Activated CD4-positive, alpha-beta memory T cell treated with anti-CD3 and anti-CD28 coated beads for 36 hours (primary cell): Measurements from ENCODE around the gene SLC1A6. TPM values are rescaled to one million over a fixed set of nuclear protein-coding genes. Genes with fewer than 3 reads are reported as not detected.

ENCODE experiments used
- CTCF ChIA-PET: fragments of 350-600 bp; sonication (Branson Sonifier 250); formaldehyde crosslinking; loops from one replicate; lab custom pipeline; 2021; ENCODE audit warnings: antibody characterized with exemption, inconsistent platforms; lab: Charles Lee
- POLR2A ChIA-PET: fragments of 350-600 bp; sonication (Branson Sonifier 250); formaldehyde crosslinking; loops from one replicate; lab custom pipeline; 2021; ENCODE audit warnings: antibody characterized with exemption; lab: Charles Lee
- DNase-seq: peaks from one replicate; pipeline ENCODE4 v3.0.0-alpha.2; 2020
- H3K27ac Mint-ChIP-seq: one replicate; pipeline ENCODE4 v1.8.0; 2021; ENCODE audit warnings: mixed read lengths
- H3K27me3 Mint-ChIP-seq: one replicate; pipeline ENCODE4 v1.8.0; 2021; ENCODE audit warnings: mixed read lengths
- H3K36me3 Mint-ChIP-seq: one replicate; pipeline ENCODE4 v1.8.0; 2021; ENCODE audit warnings: mixed read lengths
- H3K4me1 Mint-ChIP-seq: one replicate; pipeline ENCODE4 v1.8.0; 2021; ENCODE audit warnings: low read depth, mixed read lengths
- H3K4me3 Mint-ChIP-seq: one replicate; pipeline ENCODE4 v1.8.0; 2021; ENCODE audit warnings: mild to moderate bottlenecking, mixed read lengths
- H3K9me3 Mint-ChIP-seq: one replicate; pipeline ENCODE4 v1.8.0; 2021; ENCODE audit warnings: mixed read lengths
- intact Hi-C: fragments of 100-400 bp; cut with micrococcal nuclease; formaldehyde crosslinking; loops from one replicate; pipeline ENCODE4 v1.15.1; 2023
- total RNA-seq, 2 experiments: library from RNA; stranded (reverse); gene quantifications; one replicate each; pipeline ENCODE4 v1.2.3, GENCODE V29; 2021

Gene SLC1A6
- total RNA-seq, 2 experiments from 2014 or later, result not detected

GRCh38 chr19:14985133-14985532, 5.5 kb upstream of the SLC1A6 start:
- no peak overlapping the region for H3K4me3 Mint-ChIP-seq
- H3K4me1 Mint-ChIP-seq, result no peaks in the 10 kb centered on the region
- peaks cover 21% of the 10 kb centered on the region for H3K27me3 Mint-ChIP-seq
- CTCF ChIA-PET, result interaction anchor here (0.6 kb wide), 1 partner anchor 96 kb away, joined by 3 read pairs; no protein-coding TSS in a partner anchor
- H3K27ac Mint-ChIP-seq, result no peak overlapping the region
- intact Hi-C loops, result no loop called here
- POLR2A ChIA-PET, result no interaction called here
- no peaks in the 10 kb centered on the region for H3K9me3 Mint-ChIP-seq
- peak; percentile 16 for DNase-seq
- no peaks in the 10 kb centered on the region for H3K36me3 Mint-ChIP-seq

- intact Hi-C loops, result no loop called here
Measured at GRCh38 chr19:14978161-14978776, 1.4 kb downstream of the SLC1A6 start.

GRCh38 chr19:14977128-14977527, 2.5 kb downstream of the SLC1A6 start:
- ChIA-PET CTCF (no interaction called here), POLR2A (no interaction called here)
- H3K27me3 Mint-ChIP-seq, result peaks cover 45% of the 10 kb centered on the region
- DNase-seq, result no peak
- H3K27ac Mint-ChIP-seq, result no peak overlapping the region
- no peaks in the 10 kb centered on the region for H3K36me3 Mint-ChIP-seq
- no peak overlapping the region for H3K4me3 Mint-ChIP-seq
- H3K9me3 Mint-ChIP-seq, result no peaks in the 10 kb centered on the region
- peaks cover 2% of the 10 kb centered on the region for H3K4me1 Mint-ChIP-seq
- intact Hi-C loops, result no loop called here

More at GRCh38 chr19:14978161-14978776, 1.4 kb downstream of the SLC1A6 start:
- ChIA-PET POLR2A (no interaction called here), CTCF (no interaction called here)
- Mint-ChIP-seq H3K27me3 (peaks cover 45% of the 10 kb centered on the region), H3K4me1 (peaks cover 2% of the 10 kb centered on the region), H3K36me3 (no peaks in the 10 kb centered on the region), H3K27ac (no peak overlapping the region), H3K9me3 (no peaks in the 10 kb centered on the region), H3K4me3 (no peak overlapping the region)
- no peak for DNase-seq

GRCh38 chr19:14974488-14974887, 5.2 kb downstream of the SLC1A6 start:
- no peak overlapping the region for H3K4me3 Mint-ChIP-seq
- POLR2A ChIA-PET, result no interaction called here
- CTCF ChIA-PET, result no interaction called here
- intact Hi-C loops, result no loop called here
- peaks cover 2% of the 10 kb centered on the region for H3K4me1 Mint-ChIP-seq
- no peak overlapping the region for H3K27ac Mint-ChIP-seq
- no peaks in the 10 kb centered on the region for H3K9me3 Mint-ChIP-seq
- DNase-seq, result no peak
- H3K27me3 Mint-ChIP-seq, result peaks cover 33% of the 10 kb centered on the region
- no peaks in the 10 kb centered on the region for H3K36me3 Mint-ChIP-seq

GRCh38 chr19:14972676-14973075, 7.0 kb downstream of the SLC1A6 start:
- ChIA-PET POLR2A (no interaction called here), CTCF (no interaction called here)
- Mint-ChIP-seq H3K9me3 (no peaks in the 10 kb centered on the region), H3K4me3 (no peak overlapping the region), H3K27me3 (peaks cover 22% of the 10 kb centered on the region), H3K27ac (no peak overlapping the region), H3K36me3 (no peaks in the 10 kb centered on the region), H3K4me1 (no peaks in the 10 kb centered on the region)
- DNase-seq, result no peak
- intact Hi-C loops, result no loop called here

- H3K36me3 Mint-ChIP-seq, result no peaks in the 10 kb centered on the region
- no peaks in the 10 kb centered on the region for H3K4me1 Mint-ChIP-seq
- no peaks in the 10 kb centered on the region for H3K9me3 Mint-ChIP-seq
- no peak for DNase-seq
- ChIA-PET CTCF (no interaction called here), POLR2A (no interaction called here)
- peaks cover 15% of the 10 kb centered on the region for H3K27me3 Mint-ChIP-seq
- H3K27ac Mint-ChIP-seq, result no peak overlapping the region
- intact Hi-C loops, result no loop called here
- H3K4me3 Mint-ChIP-seq, result no peak overlapping the region
Measured at GRCh38 chr19:14971474-14971873, 8.2 kb downstream of the SLC1A6 start.

- DNase-seq, result no peak
- Mint-ChIP-seq H3K27ac (no peak overlapping the region), H3K36me3 (no peaks in the 10 kb centered on the region), H3K4me1 (no peaks in the 10 kb centered on the region), H3K27me3 (peaks cover 5% of the 10 kb centered on the region), H3K9me3 (no peaks in the 10 kb centered on the region), H3K4me3 (no peak overlapping the region)
- ChIA-PET POLR2A (no interaction called here), CTCF (no interaction called here)
- intact Hi-C loops, result no loop called here
Measured at GRCh38 chr19:14968247-14968646, 11.4 kb downstream of the SLC1A6 start.

GRCh38 chr19:14961956-14962685, 17.5 kb downstream of the SLC1A6 start:
- H3K4me1 Mint-ChIP-seq, result no peaks in the 10 kb centered on the region
- H3K9me3 Mint-ChIP-seq, result peaks cover 19% of the 10 kb centered on the region
- no peaks in the 10 kb centered on the region for H3K36me3 Mint-ChIP-seq
- DNase-seq, result no peak
- H3K4me3 Mint-ChIP-seq, result no peak overlapping the region
- H3K27ac Mint-ChIP-seq, result no peak overlapping the region
- peaks cover 8% of the 10 kb centered on the region for H3K27me3 Mint-ChIP-seq
- intact Hi-C loops, result no loop called here
- ChIA-PET POLR2A (no interaction called here), CTCF (no interaction called here)

- POLR2A ChIA-PET, result no interaction called here
- no peak overlapping the region for H3K27ac Mint-ChIP-seq
- no peak for DNase-seq
- CTCF ChIA-PET, result no interaction called here
- peaks cover 25% of the 10 kb centered on the region for H3K9me3 Mint-ChIP-seq
- H3K4me1 Mint-ChIP-seq, result no peaks in the 10 kb centered on the region
- no peaks in the 10 kb centered on the region for H3K36me3 Mint-ChIP-seq
- H3K27me3 Mint-ChIP-seq, result peaks cover 12% of the 10 kb centered on the region
- intact Hi-C loops, result no loop called here
- H3K4me3 Mint-ChIP-seq, result no peak overlapping the region
Measured at GRCh38 chr19:14959263-14959662, 20.4 kb downstream of the SLC1A6 start.

- intact Hi-C loops, result no loop called here
- H3K27ac Mint-ChIP-seq, result no peak overlapping the region
- no peaks in the 10 kb centered on the region for H3K4me1 Mint-ChIP-seq
- H3K36me3 Mint-ChIP-seq, result no peaks in the 10 kb centered on the region
- no peak for DNase-seq
- peaks cover 13% of the 10 kb centered on the region for H3K27me3 Mint-ChIP-seq
- CTCF ChIA-PET, result no interaction called here
- H3K9me3 Mint-ChIP-seq, result peaks cover 21% of the 10 kb centered on the region
- H3K4me3 Mint-ChIP-seq, result no peak overlapping the region
- POLR2A ChIA-PET, result no interaction called here
Measured at GRCh38 chr19:14957464-14957863, 22.2 kb downstream of the SLC1A6 start.

GRCh38 chr19:14954071-14954655, 25.5 kb downstream of the SLC1A6 start:
- no peak overlapping the region for H3K27ac Mint-ChIP-seq
- H3K4me3 Mint-ChIP-seq, result no peak overlapping the region
- H3K9me3 Mint-ChIP-seq, result peaks cover 13% of the 10 kb centered on the region
- intact Hi-C loops, result no loop called here
- DNase-seq, result no peak
- peaks cover 5% of the 10 kb centered on the region for H3K27me3 Mint-ChIP-seq
- ChIA-PET CTCF (no interaction called here), POLR2A (no interaction called here)
- H3K36me3 Mint-ChIP-seq, result no peaks in the 10 kb centered on the region
- H3K4me1 Mint-ChIP-seq, result no peaks in the 10 kb centered on the region

GRCh38 chr19:14952767-14953166, 26.9 kb downstream of the SLC1A6 start:
- Mint-ChIP-seq H3K4me3 (no peak overlapping the region), H3K4me1 (no peaks in the 10 kb centered on the region), H3K36me3 (no peaks in the 10 kb centered on the region), H3K27me3 (peaks cover 5% of the 10 kb centered on the region), H3K27ac (no peak overlapping the region), H3K9me3 (peaks cover 13% of the 10 kb centered on the region)
- POLR2A ChIA-PET, result no interaction called here
- intact Hi-C loops, result no loop called here
- no peak for DNase-seq
- CTCF ChIA-PET, result no interaction called here
